HepG2 (cell line): ENCODE measurements around the gene IKZF3. TPM values are rescaled to one million over a fixed set of nuclear protein-coding genes. Genes with fewer than 3 reads are reported as not detected.
A peak's percentile ranks its signal among the peaks of the same experiment; 100 is the strongest.

Source experiments
- ATAC-seq: fragments of 200-7000 bp; cut with Tn5 transposase; 3 replicates; pipeline ENCODE4 v1.9.1; 2020; ENCODE audit warnings: mild to moderate bottlenecking, moderate library complexity
- BruUV-seq: library from RNA; stranded (reverse); fragments of 400-500 nt; replicated peaks from 2 replicates; lab custom pipeline; 2021; lab: Mats Ljungman, UMichigan
- CTCF ChIA-PET: fragments of 300-600 bp; formaldehyde crosslinking; extraction: SDS; loops from one replicate; lab custom pipeline; 2021; ENCODE audit warnings: low total read pairs, inconsistent platforms, low intra/inter-chr PET ratio; lab: Yijun Ruan, JAX
- POLR2A ChIA-PET: fragments of 350-600 bp; sonication (Branson Sonifier 250); formaldehyde crosslinking; loops from one replicate; lab custom pipeline; 2020; ENCODE audit warnings: antibody characterized with exemption, inconsistent platforms; lab: Yijun Ruan, JAX
- DNase-seq: peaks from one replicate; pipeline ENCODE4 v3.0.0-alpha.2; 2015; ENCODE audit warnings: low spot score
- FAIRE-seq: peaks from 3 replicates; lab custom pipeline; 2011; peaks lifted over from hg19 to GRCh38; lab: Jason Lieb, UNC
- H2AFZ ChIP-seq: one replicate; pipeline ENCODE4 v1.6.1; 2011; ENCODE audit warnings: low read length, inconsistent platforms
- H3K27ac ChIP-seq: fragments of 300-600 bp; 3 replicates; pipeline ENCODE4 v1.8.0; 2011; ENCODE audit warnings: mixed run types, mild to moderate bottlenecking, mixed read lengths, low read length, inconsistent platforms; ENCODE audit not compliant: insufficient read depth; ENCODE audit errors: extremely low read length
- H3K27me3 ChIP-seq, 2 experiments: fragments of 200-600 bp in 1 of 2; 2 replicates in 1 of 2; 3 replicates in 1 of 2; pipeline versions ENCODE4 v1.6.0 to v1.8.0; 2011; ENCODE audit warnings: low read length in 2 of 2, mild to moderate bottlenecking in 2 of 2, moderate library complexity in 2 of 2, inconsistent platforms in 1 of 2; ENCODE audit not compliant: insufficient read depth in 2 of 2, control insufficient read depth in 1 of 2
- H3K36me3 ChIP-seq, 2 experiments: fragments of 200-600 bp in 1 of 2; replicated peaks in 1 of 2; 2 replicates in 1 of 2; 3 replicates in 1 of 2; pipeline versions ENCODE4 v1.5.1 to v1.8.0; 2011; ENCODE audit warnings: low read length in 2 of 2, inconsistent platforms in 1 of 2; ENCODE audit not compliant: insufficient read depth in 2 of 2, control insufficient read depth in 1 of 2
- H3K4me1 ChIP-seq: 2 replicates; pipeline ENCODE4 v1.5.1; 2012; ENCODE audit warnings: low read length, inconsistent platforms; ENCODE audit not compliant: insufficient read depth
- H3K4me2 ChIP-seq: 2 replicates; pipeline ENCODE4 v1.6.0; 2011; ENCODE audit warnings: low read depth, low read length, inconsistent platforms
- H3K4me3 ChIP-seq, 3 experiments: fragments of 200-600 bp in 1 of 3; sonication (generic), shearing (Covaris generic) in 1 of 3; replicated peaks in 1 of 3; 2 replicates each; pipeline ENCODE4 v1.5.1; 2011 to 2016; ENCODE audit warnings: low read length in 3 of 3, inconsistent platforms in 2 of 3, low read depth in 2 of 3, mild to moderate bottlenecking in 2 of 3, control low read depth in 1 of 3, mixed read lengths in 1 of 3; ENCODE audit not compliant: insufficient read depth in 1 of 3
- H3K79me2 ChIP-seq: one replicate; pipeline ENCODE4 v1.6.1; 2011; ENCODE audit warnings: low read length, inconsistent platforms; ENCODE audit not compliant: insufficient read depth
- H3K9ac ChIP-seq: 2 replicates; pipeline ENCODE4 v1.6.0; 2011; ENCODE audit warnings: mild to moderate bottlenecking, low read depth, low read length, inconsistent platforms; ENCODE audit not compliant: insufficient read depth
- H3K9me3 ChIP-seq: 2 replicates; pipeline ENCODE4 v1.5.1; 2012; ENCODE audit warnings: mild to moderate bottlenecking, low read length
- H4K20me1 ChIP-seq: 2 replicates; pipeline ENCODE4 v1.6.0; 2011; ENCODE audit warnings: inconsistent platforms, mild to moderate bottlenecking, low read length, moderate library complexity; ENCODE audit not compliant: insufficient read depth
- ATF7-NPFF ChIP-seq: sonication (generic); formaldehyde crosslinking; IDR thresholded peaks from 2 replicates; pipeline ENCODE4 v1.8.1; 2023; ENCODE audit warnings: mild to moderate bottlenecking, low read depth, missing genetic modification reagents, moderate library complexity
- CEBPB ChIP-seq: IDR thresholded peaks from 2 replicates; pipeline ENCODE4 v1.6.1; 2011; ENCODE audit warnings: low read depth, low read length, improper control_type of control experiment, borderline replicate concordance
- FOSL2 ChIP-seq: sonication (generic); formaldehyde crosslinking; IDR thresholded peaks from 2 replicates; pipeline ENCODE4 v1.4.0; 2020; ENCODE audit warnings: missing genetic modification reagents
- HNF4A ChIP-seq: sonication (generic); formaldehyde crosslinking; IDR thresholded peaks from 2 replicates; pipeline ENCODE4 v1.4.0; 2020; ENCODE audit warnings: missing genetic modification reagents
- JUNB ChIP-seq: sonication (generic); formaldehyde crosslinking; IDR thresholded peaks from 2 replicates; pipeline ENCODE4 v1.8.0; 2022; ENCODE audit warnings: missing genetic modification reagents, mild to moderate bottlenecking, borderline replicate concordance
- LCORL ChIP-seq, 2 experiments: fragments of 450-650 bp in 1 of 2; sonication (generic) in 1 of 2; formaldehyde crosslinking in 1 of 2; IDR thresholded peaks; 2 replicates each; pipeline versions ENCODE4 v1.5.0 to v1.6.1; 2017 to 2020; ENCODE audit warnings: antibody characterized with exemption in 1 of 2, missing genetic modification reagents in 1 of 2
- NCOR1 ChIP-seq: fragments of 200-600 bp; sonication (generic); IDR thresholded peaks from 2 replicates; pipeline ENCODE4 v1.7.0; 2017; ENCODE audit warnings: antibody characterized with exemption, low read length, borderline replicate concordance
- NFE2L2 ChIP-seq: fragments of 150-350 bp; IDR thresholded peaks from 2 replicates; pipeline ENCODE4 v1.6.1; 2014; ENCODE audit warnings: low read length
- PHF20 ChIP-seq: sonication (generic); formaldehyde crosslinking; IDR thresholded peaks from 2 replicates; pipeline ENCODE4 v1.5.0; 2020; ENCODE audit warnings: mild to moderate bottlenecking, missing genetic modification reagents
- SAP130 ChIP-seq: IDR thresholded peaks from 2 replicates; pipeline ENCODE4 v1.6.1; 2016; ENCODE audit warnings: low read depth
- SMYD3 ChIP-seq: sonication (generic); formaldehyde crosslinking; IDR thresholded peaks from 2 replicates; pipeline ENCODE4 v1.8.1; 2023; ENCODE audit warnings: mild to moderate bottlenecking, missing genetic modification reagents
- ZNF605 ChIP-seq: sonication (generic); formaldehyde crosslinking; IDR thresholded peaks from 2 replicates; pipeline ENCODE4 v1.8.0; 2022; ENCODE audit warnings: mild to moderate bottlenecking, missing genetic modification reagents
- ZNF615 ChIP-seq: sonication (generic); formaldehyde crosslinking; IDR thresholded peaks from 2 replicates; pipeline ENCODE4 v1.5.0; 2020; ENCODE audit warnings: mild to moderate bottlenecking, missing genetic modification reagents, borderline replicate concordance
- ZNF670 ChIP-seq: sonication (generic); formaldehyde crosslinking; IDR thresholded peaks from 2 replicates; pipeline ENCODE4 v1.8.0; 2022; ENCODE audit warnings: mild to moderate bottlenecking, missing genetic modification reagents, borderline replicate concordance
- ZNF7 ChIP-seq: IDR thresholded peaks from 2 replicates; pipeline ENCODE4 v1.6.1; 2016; ENCODE audit warnings: missing biosample characterization, missing genetic modification reagents
- ZNF878 ChIP-seq: sonication (generic); formaldehyde crosslinking; IDR thresholded peaks from 2 replicates; pipeline ENCODE4 v1.8.1; 2023; ENCODE audit warnings: mild to moderate bottlenecking, missing genetic modification reagents, moderate library complexity
- WGBS: methylation state at CpG from one replicate; pipeline ENCODE4 v1.1.6; 2017; ENCODE audit warnings: low lambda C conversion rate; 5-methylcytosine and 5-hydroxymethylcytosine counted together
- in situ Hi-C: cut with HindIII; loops from 2 replicates; pipeline ENCODE4 v1.10.0; 2017; ENCODE audit warnings: low pct_unique_long_range_greater_than_20kb; ENCODE audit not compliant: extremely low pct_ligation_motif_present
- intact Hi-C: fragments of 100-400 bp; cut with micrococcal nuclease; formaldehyde crosslinking; loops from one replicate; pipeline ENCODE4 v1.10.0; 2022; ENCODE audit not compliant: unreplicated experiment
- polyA plus RNA-seq, 8 experiments: library from polyadenylated mRNA; depleted of rRNA in 3 of 8; stranded (reverse) in 7 of 8; unstranded in 1 of 8; fragments of >200 nt; fragmentation: Illumina TruSeq in 4 of 8; extraction: Trizol in 4 of 8; gene quantifications; 2 replicates each; pipeline versions ENCODE4 v1.2.1 to v1.2.3, GENCODE V29; 2011 to 2016; ENCODE audit warnings: low read depth in 4 of 8, missing spikeins in 1 of 8, mixed read lengths in 1 of 8; ENCODE audit not compliant: insufficient read depth in 1 of 8
- total RNA-seq, 5 experiments: library from RNA; depleted of rRNA; stranded (reverse); fragments of >200 nt; fragmentation: Illumina TruSeq; extraction: Trizol; gene quantifications; 2 replicates each; pipeline ENCODE4 v1.2.3, GENCODE V29; 2016; ENCODE audit warnings: low read depth in 1 of 5
- TF ChIP-seq, protein P1 (sequence below): sonication (generic); formaldehyde crosslinking; IDR thresholded peaks from 2 replicates; pipeline ENCODE4 v1.5.0; 2020; ENCODE audit warnings: missing genetic modification reagents
- TF ChIP-seq, protein P2 (sequence below): sonication (generic); formaldehyde crosslinking; IDR thresholded peaks from 2 replicates; pipeline ENCODE4 v1.8.0; 2022; ENCODE audit warnings: mild to moderate bottlenecking, missing genetic modification reagents, borderline replicate concordance

Gene IKZF3
- total and polyA plus RNA-seq, 2 of the 13 experiments (the other 11 are each of a cell fraction or from before 2014, with no cell fraction given) = not detected

- Histone ChIP-seq H3K4me2 (no peak overlapping the region), H3K9ac (no peak overlapping the region), H2AFZ (no peak overlapping the region), H3K4me3 (no peak overlapping the region), H3K9me3 (no peaks in the 10 kb centered on the region), H3K27ac (no peak overlapping the region), H3K36me3 (no peaks in the 10 kb centered on the region), H3K79me2 (no peaks in the 10 kb centered on the region), H3K4me1 (peaks cover 16% of the 10 kb centered on the region), H3K27me3 (no peaks in the 10 kb centered on the region; a peak in 4 of 5 replicates), H4K20me1 (no peaks in the 10 kb centered on the region)
- ATAC-seq (no peak), DNase-seq (no peak), FAIRE-seq (no peak)
- ChIA-PET CTCF (no interaction called here), POLR2A (no interaction called here)
- no TSS peak for BruUV-seq
- 3% methylated on average over 2 of the region's 2 CpGs for WGBS
- intact Hi-C loops = no loop called here
- TF ChIP-seq SMYD3 (CRISPR knock-in tag) (no peak), NFE2L2 (peak; percentile 49; the same call in 1 of the 2 replicates), ZNF670 (CRISPR knock-in tag) (no peak), PHF20 (CRISPR knock-in tag) (no peak)
- in situ Hi-C loops = no loop called here
These were observed 32.5 kb downstream of the IKZF3 start for GRCh38 chr17:39831588-39831987.

GRCh38 chr17:39828443-39828842, 35.7 kb downstream of the IKZF3 start:
- no TSS peak for BruUV-seq
- no peak overlapping the region for H3K27ac ChIP-seq
- in situ Hi-C loops = no loop called here
- TF ChIP-seq HNF4A (CRISPR knock-in tag) (peak; percentile 62), SAP130 (CRISPR knock-in tag) (peak; percentile 28; the same call in 1 of the 2 replicates), ZNF7 (CRISPR knock-in tag) (peak; percentile 90), ZNF615 (CRISPR knock-in tag) (no peak), ATF7-NPFF (CRISPR knock-in tag) (no peak), ZNF878 (CRISPR knock-in tag) (0 out of 2 replicates have a peak, but pooled peaks have one; percentile 31), JUNB (CRISPR knock-in tag) (peak; percentile 51; the same call in 1 of the 2 replicates), LCORL (IDR thresholded peaks at IDR 0.05) (no peak), LCORL (CRISPR knock-in tag; IDR thresholded peaks at IDR 0.05) (peak; percentile 36; the same call in 1 of the 2 replicates), NCOR1 (0 out of 2 replicates have a peak, but pooled peaks have one; percentile 22), FOSL2 (CRISPR knock-in tag) (peak; percentile 88), CEBPB (peak; percentile 63; the same call in 1 of the 2 replicates), ZNF605 (CRISPR knock-in tag) (0 out of 2 replicates have a peak, but pooled peaks have one; percentile 24)
- TF ChIP-seq, protein P1, sequence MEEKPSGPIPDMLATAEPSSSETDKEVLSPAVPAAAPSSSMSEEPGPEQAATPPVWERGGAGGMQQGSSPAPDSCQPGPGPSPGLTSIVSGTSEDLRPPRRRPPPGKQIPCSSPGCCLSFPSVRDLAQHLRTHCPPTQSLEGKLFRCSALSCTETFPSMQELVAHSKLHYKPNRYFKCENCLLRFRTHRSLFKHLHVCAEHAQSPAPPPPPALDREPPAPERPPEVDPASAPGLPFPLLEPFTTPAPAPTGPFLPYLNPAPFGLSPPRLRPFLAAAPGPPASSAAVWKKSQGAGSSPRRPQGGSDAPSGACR = 0 out of 2 replicates have a peak, but pooled peaks have one; percentile 44
- TF ChIP-seq, protein P2, sequence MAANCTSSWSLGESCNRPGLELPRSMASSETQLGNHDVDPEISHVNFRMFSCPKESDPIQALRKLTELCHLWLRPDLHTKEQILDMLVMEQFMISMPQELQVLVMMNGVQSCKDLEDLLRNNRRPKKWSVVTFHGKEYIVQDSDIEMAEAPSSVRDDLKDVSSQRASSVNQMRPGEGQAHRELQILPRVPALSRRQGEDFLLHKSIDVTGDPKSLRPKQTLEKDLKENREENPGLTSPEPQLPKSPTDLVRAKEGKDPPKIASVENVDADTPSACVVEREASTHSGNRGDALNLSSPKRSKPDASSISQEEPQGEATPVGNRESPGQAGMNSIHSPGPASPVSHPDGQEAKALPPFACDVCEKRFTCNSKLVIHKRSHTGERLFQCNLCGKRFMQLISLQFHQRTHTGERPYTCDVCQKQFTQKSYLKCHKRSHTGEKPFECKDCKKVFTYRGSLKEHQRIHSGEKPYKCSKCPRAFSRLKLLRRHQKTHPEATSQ (CRISPR knock-in tag) = no peak

More at GRCh38 chr17:39828443-39828842, 35.7 kb downstream of the IKZF3 start:
- Histone ChIP-seq H3K9me3 (peaks cover 12% of the 10 kb centered on the region), H3K4me3 (peak overlapping the region in 1 of 3 experiments; percentile 7; a peak in 1 of 6 replicates), H3K36me3 (no peaks in the 10 kb centered on the region), H4K20me1 (no peaks in the 10 kb centered on the region), H3K79me2 (no peaks in the 10 kb centered on the region), H3K27me3 (no peaks in the 10 kb centered on the region), H2AFZ (no peak overlapping the region), H3K4me2 (peak overlapping the region; percentile 60), H3K9ac (no peak overlapping the region), H3K4me1 (peaks cover 16% of the 10 kb centered on the region)
- ChIA-PET CTCF (no interaction called here), POLR2A (interaction anchor here (1.4 kb wide), 1 partner anchor 98 kb away, joined by 3 read pairs; no protein-coding TSS in a partner anchor)
- ATAC-seq (peak; percentile 86), DNase-seq (peak; percentile 33), FAIRE-seq (no peak)
- WGBS = 3% methylated on average over 4 of the region's 4 CpGs
- intact Hi-C loops = no loop called here
